HG02981 (cell line): ENCODE data around the gene BNIP2.
"Not testable (repeated sequence)": the region's sequence is repeated elsewhere in the genome, so short reads cannot be mapped to it uniquely, and the experiment has no call there.

Experiments used
- ATAC-seq: cut with Tn5 transposase; IDR thresholded peaks from one replicate; pipeline ENCODE4 v1.9.1; 2021; ENCODE audit warnings: mild to moderate bottlenecking, moderate library complexity; ENCODE audit not compliant: unreplicated experiment

Gene BNIP2

GRCh38 chr15:59689626-59690236 lies 611 bp upstream of the BNIP2 start:
- no peak for ATAC-seq

- ATAC-seq: peak; percentile 4
These were observed 718 bp downstream of the BNIP2 start for GRCh38 chr15:59688423-59688781.

- no peak for ATAC-seq
These were observed 1.3 kb downstream of the BNIP2 start for GRCh38 chr15:59687836-59688235.

- ATAC-seq: peak; percentile 19
These were observed 2.7 kb downstream of the BNIP2 start for GRCh38 chr15:59686389-59686788.

- no peak for ATAC-seq
These were observed 3.3 kb downstream of the BNIP2 start for GRCh38 chr15:59685737-59686297.

GRCh38 chr15:59680870-59681269 lies 8.2 kb downstream of the BNIP2 start:
- ATAC-seq: no peak

- ATAC-seq: no peak
These were observed 8.8 kb downstream of the BNIP2 start for GRCh38 chr15:59680346-59680745.

GRCh38 chr15:59678620-59679019 lies 10.5 kb downstream of the BNIP2 start:
- ATAC-seq: no peak

- no peak for ATAC-seq
These were observed 10.9 kb downstream of the BNIP2 start for GRCh38 chr15:59678172-59678571.

GRCh38 chr15:59676565-59676964 lies 12.6 kb downstream of the BNIP2 start:
- no peak for ATAC-seq

GRCh38 chr15:59674361-59674877 lies 14.7 kb downstream of the BNIP2 start:
- ATAC-seq: no peak

- no peak for ATAC-seq
These were observed 20.6 kb downstream of the BNIP2 start for GRCh38 chr15:59668556-59668955.

GRCh38 chr15:59662260-59662659 lies 26.9 kb downstream of the BNIP2 start:
- ATAC-seq: no peak

GRCh38 chr15:59659366-59659765 lies 29.8 kb downstream of the BNIP2 start:
- no peak for ATAC-seq

- peak; percentile 2 for ATAC-seq
These were observed 31.4 kb downstream of the BNIP2 start for GRCh38 chr15:59657635-59658125.

GRCh38 chr15:59656897-59657634 lies 32.1 kb downstream of the BNIP2 start, which contains the start of gene GTF2A2:
Gene GTF2A2, minus strand, starts transcription at chr15:59657515. Its CDS starts 5,238 bp downstream, at chr15:59652277.
- ATAC-seq: peak; percentile 99

GRCh38 chr15:59654046-59654445 lies 35.1 kb downstream of the BNIP2 start:
- ATAC-seq: no peak

- no peak for ATAC-seq
These were observed 39.5 kb downstream of the BNIP2 start for GRCh38 chr15:59649603-59650002.

- no peak for ATAC-seq
These were observed 42.0 kb downstream of the BNIP2 start for GRCh38 chr15:59647085-59647484.

- no peak for ATAC-seq
These were observed 42.8 kb downstream of the BNIP2 start for GRCh38 chr15:59646277-59646676.

GRCh38 chr15:59645812-59646211 lies 43.3 kb downstream of the BNIP2 start:
- not testable (repeated sequence) for ATAC-seq

GRCh38 chr15:59644756-59645155 lies 44.4 kb downstream of the BNIP2 start:
- no peak for ATAC-seq
